Kidney capillary endothelial cell (primary cell): ENCODE measurements around the gene SVEP1.
"Not testable (repeated sequence)": the region's sequence is repeated elsewhere in the genome, so short reads cannot be mapped to it uniquely, and the experiment has no call there.

Source experiments
- DNase-seq: peaks from one replicate; pipeline ENCODE4 v3.0.0-alpha.2; 2018; ENCODE audit warnings: low spot score

The SVEP1 gene

DNA sequence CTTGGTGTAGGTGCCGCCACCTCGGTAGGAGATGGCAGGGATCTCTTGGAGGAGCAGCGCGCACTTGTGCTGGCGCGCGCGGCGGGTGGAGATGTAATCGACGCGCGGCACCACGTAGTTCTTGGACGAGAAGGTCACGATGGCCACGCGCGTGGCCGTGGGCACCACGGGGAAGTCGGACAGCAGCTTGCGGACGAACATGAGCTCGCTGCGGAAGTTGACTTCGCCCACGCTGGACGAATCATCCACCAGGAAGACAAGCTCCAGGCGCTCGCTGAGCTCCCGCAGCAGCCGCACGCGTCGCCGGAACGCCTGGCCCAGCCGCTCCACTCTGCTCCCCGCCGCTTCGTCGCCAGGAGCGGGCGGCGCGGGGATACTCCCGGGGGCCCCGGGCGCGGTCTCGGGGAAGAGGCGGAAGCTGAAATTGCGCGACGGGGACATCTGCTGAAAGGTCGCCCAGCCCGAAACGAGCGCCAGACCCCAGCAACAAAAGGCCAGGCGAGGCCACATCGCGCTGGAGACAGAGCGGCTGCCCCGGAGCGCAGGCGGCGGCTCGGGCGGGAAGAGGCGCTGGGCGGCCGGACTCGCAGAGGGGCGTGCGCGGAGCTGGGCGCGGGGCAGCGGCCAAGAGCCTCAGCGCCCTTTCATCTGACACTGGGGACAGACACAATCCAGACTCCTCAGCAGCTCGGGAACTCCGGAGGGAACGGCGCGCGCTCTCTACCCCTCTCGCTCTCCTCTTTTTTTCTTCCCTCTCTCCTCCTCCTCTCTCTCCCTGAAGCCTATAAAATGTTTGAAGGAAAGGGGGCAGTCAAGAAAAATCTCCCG, at the start of gene SVEP1:
SVEP1 (minus strand) TSS at position 708 of the 828 bp plus-strand sequence; CDS start at position 510, 198 bp downstream.
- peak; percentile 38 for DNase-seq

DNA sequence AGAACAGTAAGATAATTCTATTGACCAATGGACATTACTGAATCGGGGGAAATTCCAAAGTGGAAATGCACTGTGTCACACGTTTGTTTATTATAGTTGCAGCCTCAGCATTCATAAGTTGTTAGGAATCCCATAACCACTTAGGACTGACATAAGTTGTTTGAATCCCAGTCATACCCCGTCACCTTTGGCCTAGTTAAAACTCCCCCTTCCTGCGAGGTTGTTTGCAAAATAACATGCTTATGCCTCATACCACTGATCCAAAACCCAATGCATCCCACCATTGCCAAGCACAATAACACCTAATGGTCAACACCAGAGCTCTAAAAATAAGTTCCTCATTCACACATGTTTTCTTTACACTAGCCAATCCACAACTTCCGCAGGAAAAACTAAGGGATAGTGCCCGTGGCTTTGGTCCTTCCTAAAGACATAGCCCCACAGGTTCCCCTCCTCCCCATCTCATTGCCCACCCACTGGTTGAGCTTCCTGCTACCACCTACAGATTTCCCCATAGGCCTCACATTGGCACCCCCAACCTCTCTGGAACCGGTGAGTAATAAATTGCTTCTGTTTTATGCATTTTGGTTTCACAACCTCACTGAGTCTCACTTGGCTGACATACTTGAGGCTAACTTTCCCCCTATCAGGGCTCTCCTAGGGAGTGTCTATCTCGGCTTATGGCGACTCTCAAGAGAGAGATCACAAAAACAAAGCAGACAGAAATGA, 46.7 kb upstream of the SVEP1 start:
- no peak for DNase-seq

DNA sequence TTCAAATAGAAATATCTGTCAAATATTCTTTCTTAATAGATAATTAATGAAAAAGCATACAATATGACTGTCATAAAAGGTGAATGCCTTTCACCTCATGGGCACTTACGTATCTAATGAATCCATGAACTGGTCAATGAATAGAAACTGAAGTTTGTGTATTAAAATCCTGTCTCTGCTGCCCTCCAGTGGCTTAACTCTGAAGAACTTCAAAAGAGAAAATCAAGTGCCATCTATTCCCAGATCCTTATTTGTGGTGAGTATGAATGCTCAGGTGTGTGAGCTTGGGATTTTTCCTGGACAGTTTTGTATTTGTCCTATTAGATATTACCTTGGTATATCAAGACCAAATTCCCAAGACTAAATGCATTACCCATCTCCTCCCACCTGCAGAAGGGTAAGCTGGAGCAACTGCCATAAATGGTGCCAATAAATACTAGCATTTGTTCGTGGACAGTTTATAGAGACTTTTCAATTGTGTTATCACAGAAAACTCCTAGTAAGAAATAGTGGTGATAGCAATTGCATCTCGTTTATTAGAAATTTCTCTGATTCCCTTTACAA, 44.0 kb upstream of the SVEP1 start:
- DNase-seq = peak; percentile 55

DNA sequence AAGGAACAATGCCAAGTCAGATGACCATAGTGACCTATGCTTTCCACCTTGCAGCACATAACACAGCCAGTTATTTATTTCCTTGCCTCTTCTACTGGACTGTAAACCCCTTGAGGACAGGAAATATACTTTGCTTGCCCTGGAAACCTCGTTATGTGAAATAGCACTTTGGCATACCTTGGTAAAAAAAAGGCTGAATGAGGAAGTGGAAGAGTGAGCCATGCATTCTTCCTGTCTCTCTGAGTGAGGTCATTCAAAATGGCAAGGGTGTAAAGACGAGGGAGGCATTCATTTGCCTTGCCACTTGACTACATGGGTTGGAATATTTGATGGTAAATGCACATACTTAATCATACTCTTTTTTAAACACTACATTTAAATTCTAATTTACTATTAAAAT, 42.8 kb upstream of the SVEP1 start:
- DNase-seq = no peak

DNA sequence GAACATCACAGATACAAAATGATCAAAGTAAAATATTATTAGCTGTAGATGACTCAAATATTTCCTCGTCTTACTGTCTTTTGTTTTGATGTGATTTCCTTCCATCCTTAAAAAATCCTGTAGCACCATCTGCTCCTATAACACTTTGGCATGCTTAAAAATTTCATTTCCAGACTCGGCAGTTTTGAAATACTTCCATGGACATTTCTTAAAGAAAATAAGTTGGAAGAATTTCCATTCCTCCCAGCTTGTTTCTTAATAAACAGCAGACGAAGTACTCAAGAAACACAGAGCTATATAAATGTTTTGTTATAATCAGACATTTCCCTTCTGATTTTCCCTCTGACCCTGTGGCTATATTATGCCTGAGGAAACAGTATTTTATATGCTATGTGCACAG, 41.2 kb upstream of the SVEP1 start:
- DNase-seq = no peak

DNA sequence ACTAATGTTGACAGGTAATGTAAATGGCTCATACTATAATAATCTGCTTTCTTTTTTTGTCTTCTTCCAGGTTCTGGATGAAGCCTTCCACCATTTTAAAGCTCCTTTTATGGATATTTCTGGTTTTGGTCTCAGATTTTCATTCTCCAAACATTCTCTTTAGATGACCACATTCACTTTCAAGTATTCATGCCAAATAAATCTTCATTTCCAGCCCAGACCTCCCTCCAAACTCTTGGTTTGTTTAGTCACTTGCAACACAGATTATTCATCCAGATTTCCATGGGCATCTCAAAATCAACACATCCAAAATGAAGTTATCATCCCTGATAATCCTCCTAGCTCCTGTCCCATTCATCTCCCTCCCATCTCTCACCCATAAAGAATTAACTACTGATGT, 40.3 kb upstream of the SVEP1 start:
- DNase-seq = no peak

DNA sequence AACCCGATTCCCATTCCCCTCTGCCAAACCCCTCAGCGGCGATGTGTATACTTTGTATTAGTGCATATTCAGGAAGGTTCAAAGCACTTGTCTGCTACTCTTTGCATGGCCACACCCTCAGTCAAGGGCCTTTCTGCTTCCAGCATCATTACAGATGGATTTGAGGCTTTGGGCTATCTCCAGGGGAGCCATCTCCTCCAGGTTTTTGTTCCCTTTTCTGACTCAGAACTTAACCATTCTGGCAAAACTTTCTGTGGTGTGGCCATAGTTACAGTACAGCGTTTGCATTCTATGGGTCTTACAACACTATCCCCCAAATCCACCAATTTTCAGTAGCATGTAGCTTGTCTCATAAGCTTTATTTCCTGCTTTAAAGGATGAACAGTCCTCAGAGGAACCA, 36.0 kb upstream of the SVEP1 start:
- DNase-seq = no peak

DNA sequence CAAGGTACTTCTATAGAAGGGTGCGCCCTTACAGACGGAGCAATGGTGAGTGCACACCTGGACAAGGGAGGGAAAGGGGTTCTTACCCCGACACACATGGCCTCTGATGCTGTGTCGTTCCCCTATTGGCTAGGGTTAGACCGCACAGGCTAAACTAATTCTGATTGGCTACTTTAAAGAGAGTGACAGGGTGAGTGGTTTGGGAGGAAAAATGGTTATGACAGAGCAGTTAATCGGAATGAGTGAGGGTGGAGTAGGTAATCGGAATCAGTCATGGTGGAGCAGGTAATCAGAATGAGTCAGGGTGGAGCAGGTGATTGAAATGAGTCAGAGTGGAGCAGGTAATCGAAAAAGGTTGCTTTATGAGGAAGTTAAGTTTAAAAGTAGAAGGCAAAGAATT, 35.0 kb upstream of the SVEP1 start:
- not testable (repeated sequence) for DNase-seq

DNA sequence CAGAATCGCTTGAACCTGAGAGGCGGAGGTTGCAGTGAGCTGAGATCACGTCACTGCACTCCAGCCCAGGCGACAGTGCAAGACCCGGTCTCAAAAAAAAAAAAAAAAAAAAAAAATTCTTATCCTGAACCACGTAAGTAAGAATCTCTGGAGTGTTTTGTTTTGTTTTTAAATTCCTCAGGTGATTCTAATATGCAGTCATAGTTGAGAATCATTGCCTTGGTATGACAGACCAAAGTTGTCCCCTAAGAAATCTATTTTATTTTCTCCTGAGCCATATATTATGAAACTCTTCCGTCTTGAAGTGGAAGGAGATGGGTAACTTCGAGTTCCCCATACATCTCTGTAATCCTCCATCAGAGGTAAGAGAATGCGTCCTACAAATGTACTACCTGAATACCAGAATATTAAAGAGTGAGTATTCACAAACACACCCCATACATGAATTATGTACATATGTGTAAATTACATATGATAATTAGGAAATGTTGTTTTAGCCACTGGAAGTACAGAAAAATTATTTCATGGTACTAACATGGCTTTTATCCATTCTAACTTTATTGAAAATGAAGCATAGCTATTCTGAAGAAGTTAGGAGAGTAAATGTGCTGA, 26.7 kb upstream of the SVEP1 start:
- no peak for DNase-seq

DNA sequence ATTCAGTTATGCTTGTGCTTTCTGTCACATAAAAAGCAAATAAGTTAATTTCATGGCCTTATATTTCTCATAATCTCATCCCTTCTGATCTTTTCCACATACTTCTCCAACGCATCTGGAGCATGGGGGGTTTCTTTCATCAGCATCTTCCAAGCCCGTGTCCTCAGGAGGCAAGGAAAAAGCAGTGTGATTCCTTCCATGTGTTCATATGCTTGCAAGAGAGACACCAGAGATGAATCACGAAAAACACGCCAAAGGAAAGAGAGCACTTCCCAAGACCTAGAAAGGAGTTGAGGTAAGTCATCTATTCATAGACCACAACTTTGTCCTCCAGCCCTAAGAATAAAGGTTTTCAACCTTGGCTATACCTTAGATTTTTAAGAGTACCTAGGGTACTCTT, 26.0 kb upstream of the SVEP1 start:
- DNase-seq = no peak

DNA sequence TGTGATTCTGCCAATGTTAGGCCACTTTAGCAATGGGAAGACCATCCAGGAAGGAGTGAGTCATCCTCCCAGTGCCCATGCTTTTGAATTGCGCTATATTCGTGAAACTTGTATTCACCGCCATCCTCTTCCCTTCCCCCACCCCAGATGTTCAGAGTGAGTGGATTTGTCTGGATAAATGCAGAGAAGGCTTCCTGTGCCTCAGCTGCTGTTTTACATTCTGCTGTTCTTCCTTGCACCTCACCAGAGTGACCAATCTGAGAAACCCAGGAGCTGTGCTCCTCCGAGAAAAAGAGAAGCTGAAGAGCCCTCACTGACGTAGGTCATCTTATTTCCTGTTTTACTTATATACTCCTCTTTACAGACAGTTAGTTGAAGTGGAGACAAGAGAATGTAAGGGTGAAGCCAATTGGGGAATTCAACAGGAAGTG, 24.6 kb upstream of the SVEP1 start:
- no peak for DNase-seq

DNA sequence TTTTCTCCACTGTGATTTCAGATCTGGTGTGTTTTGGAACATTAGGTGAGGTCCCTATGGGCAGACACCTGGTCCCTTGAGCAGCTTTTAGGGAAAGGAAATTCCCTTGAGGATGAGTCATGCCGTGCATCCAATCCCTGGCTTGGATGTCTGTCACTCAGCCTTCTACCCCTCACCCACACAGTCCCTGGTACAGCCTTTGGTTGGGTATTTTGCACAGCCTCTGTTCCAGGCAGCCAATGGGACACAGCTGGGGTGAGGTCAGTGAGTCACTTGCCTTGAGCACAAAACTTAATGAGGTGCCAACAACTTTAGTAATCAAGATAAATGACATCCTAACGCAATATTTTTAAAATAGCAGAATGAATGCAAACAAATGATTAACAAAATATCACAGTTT, 22.7 kb upstream of the SVEP1 start:
- DNase-seq = no peak

DNA sequence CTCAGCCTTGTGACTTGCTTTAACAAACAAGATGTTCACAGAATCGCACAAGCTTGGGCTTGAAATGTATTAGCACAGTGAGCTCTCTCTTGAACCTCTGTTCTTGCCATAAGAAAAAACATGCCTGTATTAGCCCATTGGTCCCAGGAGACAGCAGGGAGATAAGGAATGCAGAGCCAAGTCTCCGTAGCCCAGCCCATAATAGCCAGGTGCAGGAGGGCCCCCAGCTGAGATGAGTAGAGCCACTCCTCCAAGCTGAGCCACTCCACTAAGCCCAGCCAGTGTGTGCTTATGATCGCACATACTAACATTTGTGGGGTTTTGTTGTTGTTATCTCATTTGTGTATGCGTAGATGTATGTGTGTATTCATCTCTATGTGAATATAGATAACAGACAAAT, 21.6 kb upstream of the SVEP1 start:
- no peak for DNase-seq

DNA sequence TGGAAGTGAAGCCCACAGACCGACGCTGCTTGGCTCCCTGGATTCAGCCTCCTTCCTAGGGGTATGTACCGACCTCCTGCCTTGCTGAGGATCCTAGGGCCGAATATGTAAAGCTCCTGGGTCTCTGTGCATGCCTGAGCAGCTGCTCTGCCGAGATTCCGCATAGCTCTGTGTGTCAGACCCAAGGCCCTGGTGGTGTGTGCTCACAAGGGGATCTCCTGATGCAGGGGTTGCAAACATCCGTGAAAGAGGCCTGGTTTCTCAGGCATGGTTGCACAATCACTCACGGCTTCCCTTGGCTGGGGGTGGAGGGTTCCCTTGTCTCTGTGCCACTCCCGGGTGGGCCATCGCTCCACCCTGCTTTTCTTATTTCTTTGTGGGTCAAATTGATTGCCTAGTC, 19.9 kb upstream of the SVEP1 start:
- DNase-seq = no peak

DNA sequence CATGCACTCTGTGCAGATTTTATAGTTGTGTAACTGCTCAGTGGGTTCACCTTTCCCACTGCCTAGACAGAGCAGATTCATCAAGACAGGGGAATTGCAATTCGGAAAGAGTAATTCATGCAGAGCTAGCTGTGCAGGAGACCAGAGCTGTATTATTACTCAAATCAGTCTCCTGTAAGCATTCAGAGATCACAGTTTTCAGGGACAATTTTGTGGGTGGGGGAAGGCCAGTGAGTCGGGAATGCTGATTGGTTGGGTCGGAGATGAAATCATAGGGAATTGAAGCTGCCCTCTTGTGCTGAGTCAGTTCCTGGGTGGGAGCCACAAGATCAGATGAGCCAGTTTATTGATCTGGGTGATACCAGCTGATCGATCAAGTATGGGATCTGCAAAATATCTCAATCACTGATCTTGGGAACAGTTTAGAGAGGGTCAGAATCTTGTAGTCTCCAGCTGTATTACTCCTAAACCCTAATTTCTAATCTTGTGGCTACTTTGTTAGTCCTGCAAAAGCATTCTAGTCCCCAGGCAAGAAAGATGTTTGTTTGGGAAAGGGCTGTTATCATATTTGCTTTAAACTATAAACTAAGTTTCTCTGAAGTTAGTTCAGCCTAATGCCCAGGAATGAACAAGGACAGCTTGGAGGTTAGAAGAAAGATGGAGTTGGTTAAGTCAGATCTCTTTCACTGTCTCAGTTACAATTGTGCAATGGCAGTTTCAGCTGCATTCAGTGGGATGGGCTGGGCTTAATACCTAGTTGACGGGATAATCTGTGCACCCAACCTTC, 12.7 kb upstream of the SVEP1 start:
- DNase-seq = no peak

DNA sequence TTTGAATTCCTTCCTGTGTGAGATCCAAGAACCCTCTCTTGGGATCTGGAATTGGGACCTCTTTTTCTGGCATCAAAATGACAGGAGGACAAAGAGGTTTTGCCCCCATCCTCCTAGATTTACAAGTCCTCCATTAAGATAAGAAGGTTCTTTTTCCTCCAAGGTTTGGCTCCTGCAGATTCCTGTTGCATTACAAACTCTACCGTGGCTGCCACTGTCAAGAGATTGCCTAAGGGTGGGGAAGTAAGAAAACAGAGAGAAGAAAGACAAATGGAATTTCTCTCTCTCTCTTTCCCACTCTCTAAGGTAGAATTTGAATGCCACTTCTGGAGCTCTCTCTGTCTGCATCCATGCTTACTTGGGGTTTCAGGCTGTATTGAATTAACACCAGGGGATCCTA, 12.0 kb upstream of the SVEP1 start:
- DNase-seq = no peak

DNA sequence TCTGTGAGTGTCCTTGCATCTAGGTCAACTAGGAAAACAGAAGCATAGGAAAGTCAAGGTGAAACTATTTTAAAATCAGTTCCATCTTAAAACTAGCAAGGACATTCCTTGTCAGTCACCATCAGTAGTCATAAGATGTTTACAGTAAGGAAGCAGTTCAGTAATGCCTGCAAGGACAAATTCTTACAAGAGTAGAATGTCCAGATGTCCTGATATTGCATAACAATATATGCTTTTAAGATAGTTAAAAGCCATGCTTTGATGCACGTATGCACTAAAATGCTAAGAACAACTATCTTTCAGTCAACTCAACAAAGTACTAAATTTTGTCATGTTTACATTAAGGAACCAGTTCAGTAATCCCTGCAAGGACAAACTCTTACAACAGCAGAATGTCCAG, 11.3 kb upstream of the SVEP1 start:
- DNase-seq = no peak

DNA sequence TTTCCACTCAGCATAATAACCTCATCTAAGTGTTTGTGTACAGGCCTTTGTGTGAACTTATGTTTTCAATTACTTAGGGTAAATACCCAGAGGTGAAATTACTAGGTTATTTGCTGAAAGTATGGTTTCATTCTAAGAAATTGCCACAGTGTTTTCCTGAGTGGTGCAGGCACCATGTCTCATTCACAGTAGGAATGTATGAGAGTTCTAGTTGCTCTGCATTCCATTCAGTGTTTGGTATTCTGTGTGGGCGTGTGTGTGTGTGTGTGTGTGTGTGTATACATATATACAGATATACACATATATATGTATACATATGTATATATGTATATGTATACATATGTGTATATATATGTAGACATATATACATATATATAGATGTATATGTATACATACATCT, 8.8 kb upstream of the SVEP1 start:
- DNase-seq = no peak

DNA sequence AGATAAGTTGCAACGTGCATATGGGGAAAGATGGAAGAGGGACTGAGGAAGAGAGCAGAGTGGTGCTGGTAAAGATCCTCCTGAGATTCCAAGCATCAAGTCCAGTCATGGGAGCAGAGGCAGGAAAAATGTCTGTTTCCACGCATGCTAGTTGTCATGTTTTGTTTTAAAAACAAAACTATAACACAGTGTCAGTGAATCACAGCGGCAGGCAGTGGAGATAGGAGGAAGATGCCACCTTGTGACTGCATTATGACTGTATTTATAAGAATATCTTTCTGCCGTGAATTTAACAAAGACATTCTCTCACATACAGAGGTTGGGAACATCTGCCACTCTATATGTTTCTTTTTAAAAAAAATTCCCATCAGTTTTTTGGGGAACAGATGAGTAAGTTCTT, 3.7 kb upstream of the SVEP1 start:
- no peak for DNase-seq

DNA sequence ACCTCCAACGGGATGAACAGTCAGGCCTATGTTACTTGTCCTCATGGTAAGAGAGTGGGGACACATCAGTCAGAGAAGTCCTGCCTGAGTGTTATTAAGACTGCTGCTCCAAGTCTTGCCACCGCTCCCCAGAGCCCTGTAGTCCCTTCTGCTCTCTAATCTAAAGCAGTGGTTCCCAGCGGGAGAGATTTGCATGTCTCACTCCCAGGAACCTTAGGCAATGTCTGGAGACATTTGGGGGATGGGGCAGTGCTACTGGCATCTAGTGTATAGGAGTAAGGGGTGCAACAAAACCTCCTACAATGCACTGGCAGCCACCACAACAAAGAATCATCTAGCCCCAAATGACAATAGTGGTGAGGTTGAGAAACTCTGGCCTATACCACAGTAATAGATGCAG, 2.6 kb upstream of the SVEP1 start:
- no peak for DNase-seq

DNA sequence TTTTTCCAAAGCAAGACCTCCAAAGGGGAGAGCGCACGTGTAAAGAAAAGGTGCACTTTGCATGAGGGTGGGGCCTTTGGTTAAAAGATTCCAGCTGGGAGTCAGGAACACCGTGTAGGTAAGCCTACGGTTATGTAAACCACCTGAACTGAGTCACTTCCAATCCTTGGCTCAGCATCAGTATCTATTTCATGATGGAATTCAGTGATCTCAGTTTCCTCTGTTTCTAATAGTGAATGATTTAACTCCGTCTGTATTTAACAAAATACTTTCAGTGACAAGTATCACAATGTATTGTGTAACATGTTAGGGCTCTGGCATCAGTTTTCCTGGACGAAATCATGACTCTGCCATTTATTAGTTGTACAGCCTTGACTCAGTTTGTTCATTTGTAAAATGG, 1.3 kb upstream of the SVEP1 start:
- no peak for DNase-seq

DNA sequence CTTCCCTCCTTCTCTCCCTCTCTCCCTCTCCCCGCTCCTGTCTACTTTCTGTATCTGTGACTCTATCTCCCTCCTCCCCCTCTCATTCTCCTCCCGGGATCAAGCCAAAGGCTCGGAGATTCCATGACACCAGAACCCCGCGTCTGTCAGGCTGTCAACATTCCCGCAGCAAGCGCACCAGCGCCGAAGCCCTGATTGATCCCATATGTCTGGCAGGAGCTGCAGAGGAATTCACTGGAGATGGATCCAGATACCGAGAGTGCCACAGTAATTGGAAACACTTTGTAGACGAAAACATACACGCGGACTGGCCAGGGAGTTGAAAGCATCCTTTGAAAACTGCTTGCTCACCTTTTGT, 300 bp upstream of the SVEP1 start:
- no peak for DNase-seq
